ENCODE results near the gene DDX59.

Gene DDX59

GRCh38 chr1:200673952-200674823, 4.5 kb upstream of the DDX59 start (continued):
- TF ChIP-seq ZFHX2 (tag by site-specific recombination; conservative IDR thresholded peaks at IDR 0.05): no peak

- no peak overlapping the region for H3K27ac ChIP-seq (ENCODE audit: extremely low read depth, low read depth, low read length)
- peaks cover 0 to 2% of the 10 kb centered on the region in 2 experiments; a peak in 1 of 3 replicates for H3K36me3 ChIP-seq (ENCODE audit: control insufficient read depth in 2 of 2, insufficient read depth in 1 of 2, low read length in 2 of 2)
- H3K4me3 ChIP-seq (ENCODE audit: low read depth, low read length): no peak overlapping the region
- ChIA-PET POLR2A (interaction anchor here (0.6 to 2.9 kb wide), 4 partner anchors 12 to 70 kb away, joined by 3 to 35 read pairs (median 9); partner anchors contain the start of gene CAMSAP2), CTCF (interaction anchor here (0.5 to 1.6 kb wide), 3 partner anchors 50 to 877 kb away, joined by 3 to 12 read pairs (median 11); partner anchors contain the start of gene KIF14)
- TF ChIP-seq ZNF398 (tag by site-specific recombination; IDR thresholded peaks at IDR 0.05) (no peak), PRDM4 (tag by site-specific recombination; IDR thresholded peaks at IDR 0.05) (no peak), ZNF704 (tag by site-specific recombination; IDR thresholded peaks at IDR 0.05) (no peak), ZBTB6 (tag by site-specific recombination; IDR thresholded peaks at IDR 0.05) (no peak), ZFHX2 (tag by site-specific recombination; conservative IDR thresholded peaks at IDR 0.05) (no peak), AEBP2 (tag by site-specific recombination; IDR thresholded peaks at IDR 0.05; ENCODE audit: borderline replicate concordance) (no peak), ZSCAN16 (tag by site-specific recombination; IDR thresholded peaks at IDR 0.05) (no peak), ZFP69B (tag by site-specific recombination; IDR thresholded peaks at IDR 0.05) (no peak), ZNF26 (tag by site-specific recombination; IDR thresholded peaks at IDR 0.05) (no peak), PRDM10 (tag by site-specific recombination; IDR thresholded peaks at IDR 0.05) (no peak)
- peaks cover 3% of the 10 kb centered on the region; the same call in 1 of the 2 replicates for H3K4me1 ChIP-seq (ENCODE audit: control insufficient read depth, insufficient read depth, low read length)
- H3K9me3 ChIP-seq (ENCODE audit: control insufficient read depth, insufficient read depth, low read depth, low read length): no peaks in the 10 kb centered on the region
Measured at GRCh38 chr1:200671235-200671786, 1.6 kb upstream of the DDX59 start.
